HG03280 (cell line): ENCODE measurements around the gene BCL10.
A peak's percentile ranks its signal among the peaks of the same experiment; 100 is the strongest.

Experiments
- ATAC-seq: cut with Tn5 transposase; IDR thresholded peaks from one replicate; pipeline ENCODE4 v1.9.1; 2021; ENCODE audit warnings: mild to moderate bottlenecking, moderate library complexity; ENCODE audit not compliant: unreplicated experiment

Gene BCL10

DNA sequence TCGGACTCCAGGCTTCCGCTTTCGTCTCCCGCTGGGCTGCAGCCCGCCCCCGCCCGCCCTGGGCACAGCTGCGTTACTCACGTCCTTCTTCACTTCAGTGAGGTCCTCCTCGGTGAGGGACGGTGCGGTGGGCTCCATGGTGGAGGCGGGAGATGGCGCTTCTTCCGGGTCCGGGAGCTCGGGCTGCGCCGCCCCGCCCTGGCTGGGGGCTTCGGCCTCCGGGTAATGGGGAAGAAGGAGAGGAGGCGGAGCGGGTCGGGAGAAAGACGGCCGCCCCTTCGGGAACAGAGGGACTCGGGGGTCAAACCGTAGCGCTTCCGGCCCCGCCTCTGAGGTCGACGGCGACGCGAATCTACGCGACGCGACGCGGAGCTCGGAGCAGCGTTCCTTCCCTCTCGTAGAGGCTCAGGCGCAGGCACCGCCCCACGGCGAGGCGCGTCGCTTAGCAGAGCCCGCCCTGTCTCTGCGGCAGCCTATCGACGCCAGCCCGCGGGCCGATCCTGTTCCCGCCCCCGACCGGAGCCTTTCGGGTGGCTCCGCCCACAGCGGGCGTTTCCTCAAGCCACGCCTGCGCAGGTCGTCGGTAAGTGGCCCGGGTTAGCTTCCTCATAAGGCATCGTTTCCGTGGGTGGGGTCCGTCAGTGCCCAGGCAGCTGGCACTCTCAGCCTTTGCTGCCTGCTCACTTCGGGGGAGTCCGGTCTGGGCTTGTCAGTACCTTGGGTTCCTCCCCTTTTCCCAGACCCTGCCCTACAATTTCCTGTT, at the start of gene BCL10:
TSS of gene BCL10 (minus strand) at position 418 of the 763 bp plus-strand sequence. CDS start at position 138, 280 bp downstream.
- ATAC-seq, result peak; percentile 98

DNA sequence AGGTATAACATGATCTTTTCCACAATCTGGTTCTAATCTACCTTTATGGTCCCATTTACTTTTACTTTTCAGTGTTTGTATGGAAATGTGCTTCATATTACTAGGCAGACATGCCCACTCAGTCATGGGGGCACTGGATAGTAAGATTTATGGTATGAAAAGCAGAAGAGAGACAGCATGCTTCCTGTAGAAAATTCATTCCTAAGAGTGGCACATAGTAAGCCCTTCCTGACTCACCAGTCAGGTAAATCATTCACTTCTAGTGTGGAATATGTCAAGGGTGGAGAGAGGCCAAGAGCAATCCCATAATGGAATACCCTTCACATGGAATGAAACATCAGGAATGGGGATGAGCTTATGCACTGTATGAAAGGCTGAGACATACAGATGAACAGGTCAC, 49.5 kb upstream of the BCL10 start:
- ATAC-seq, result no peak

DNA sequence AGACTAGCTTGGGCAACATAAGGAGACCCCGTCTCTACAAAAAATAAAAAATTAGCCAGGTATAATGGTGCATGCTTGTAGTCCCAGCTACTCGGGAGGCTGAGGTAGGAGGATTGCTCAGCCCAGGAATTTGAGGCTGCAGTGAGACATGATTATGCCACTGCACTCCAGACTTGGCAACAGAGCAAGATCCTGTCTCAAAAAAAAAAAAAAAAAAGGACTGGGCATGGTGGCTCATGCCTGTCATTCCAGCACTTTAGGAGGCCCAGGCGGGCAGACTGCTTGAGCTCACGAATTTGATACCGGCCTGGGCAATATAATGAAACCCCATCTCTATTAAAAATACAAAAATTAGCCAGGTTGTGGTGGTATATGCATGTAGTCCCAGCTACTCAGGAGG, 47.3 kb upstream of the BCL10 start:
- no peak for ATAC-seq

DNA sequence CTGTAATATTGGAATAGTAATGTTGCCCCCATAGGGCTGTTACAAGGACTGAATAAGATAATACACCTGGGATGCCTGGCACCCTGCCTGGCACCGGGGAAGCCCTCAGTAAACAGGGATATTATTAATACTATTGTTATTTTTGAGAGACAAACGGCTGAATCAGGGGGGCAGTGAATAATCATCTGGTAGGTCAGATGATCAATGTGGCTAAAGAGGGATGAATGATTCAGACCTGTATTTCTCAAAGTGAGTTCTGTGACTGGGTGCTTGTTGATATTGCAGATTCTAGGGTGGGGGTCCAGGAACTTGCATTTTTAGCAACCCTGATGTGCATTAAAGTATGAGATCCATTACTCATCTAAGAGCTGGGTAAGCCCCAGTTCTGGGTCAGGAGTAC, 46.2 kb upstream of the BCL10 start:
- no peak for ATAC-seq

DNA sequence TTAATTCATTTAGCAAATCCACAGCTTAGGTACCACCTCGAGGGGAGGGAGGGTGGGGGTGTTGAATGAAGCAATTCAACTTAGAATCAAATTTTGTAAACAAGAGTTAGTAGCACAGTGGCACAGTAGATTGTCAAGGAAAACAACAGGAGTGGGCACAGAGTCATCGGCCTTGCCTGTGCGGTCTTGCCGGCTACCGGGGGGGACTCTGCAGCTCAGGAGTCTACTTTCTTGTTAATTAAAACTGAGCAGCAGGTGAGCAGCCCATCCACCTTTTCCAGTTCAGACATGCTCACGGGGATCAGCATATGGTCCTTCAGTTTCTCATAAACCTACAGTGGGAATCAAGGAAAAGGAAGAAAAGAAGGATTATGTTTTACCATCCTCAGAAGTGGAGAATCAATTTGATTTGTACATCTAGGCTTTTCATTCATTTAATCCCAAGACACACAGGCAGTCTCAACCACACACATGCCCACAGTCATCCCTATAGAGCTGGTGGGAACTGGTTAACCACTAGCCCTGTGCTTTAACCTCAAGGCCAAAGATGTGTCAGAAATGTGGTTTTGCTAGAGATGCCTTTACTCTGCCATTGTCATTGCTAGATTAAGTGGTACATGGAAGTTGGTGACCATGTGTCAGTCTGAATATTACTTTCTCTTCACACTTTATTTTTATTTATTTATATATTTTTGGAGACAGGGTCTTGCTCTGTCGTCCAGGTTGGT, 45.0 kb upstream of the BCL10 start:
- ATAC-seq, result no peak

DNA sequence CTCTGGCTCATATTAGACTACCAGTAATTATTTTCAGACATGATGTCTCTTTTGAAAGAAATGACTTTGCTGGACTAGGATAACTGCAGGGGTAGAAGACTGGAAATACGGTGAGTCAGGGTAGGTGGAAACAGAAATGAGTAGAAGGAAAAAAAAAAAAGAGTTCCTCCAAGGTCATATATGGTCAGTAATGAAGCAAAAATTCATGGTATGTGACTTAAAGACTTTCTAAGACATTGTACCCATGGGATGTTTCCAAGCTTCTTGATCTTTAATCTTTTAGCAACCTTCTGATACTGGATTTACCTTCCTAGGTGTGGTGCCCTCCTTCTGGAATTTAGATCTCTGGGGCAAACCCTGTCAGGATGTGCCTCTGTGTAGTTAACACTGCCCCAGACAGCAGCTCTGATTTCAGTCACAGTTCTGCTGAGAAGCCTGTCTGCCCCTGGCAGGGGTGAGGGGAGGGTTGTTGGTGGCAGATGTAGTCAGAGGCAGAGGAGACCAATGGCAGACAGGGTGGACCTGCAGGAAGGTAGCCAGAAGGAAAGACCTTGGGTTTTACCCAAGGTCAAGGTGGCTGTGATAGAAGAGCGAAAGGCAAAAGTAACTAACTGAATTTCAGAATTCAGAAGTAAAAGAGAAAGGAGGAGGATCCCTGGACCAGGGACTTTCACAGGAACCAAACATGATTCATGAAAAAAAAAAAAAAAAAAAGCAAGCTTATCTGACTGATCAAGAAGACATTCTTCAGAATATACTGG, 44.1 kb upstream of the BCL10 start:
- ATAC-seq, result no peak

DNA sequence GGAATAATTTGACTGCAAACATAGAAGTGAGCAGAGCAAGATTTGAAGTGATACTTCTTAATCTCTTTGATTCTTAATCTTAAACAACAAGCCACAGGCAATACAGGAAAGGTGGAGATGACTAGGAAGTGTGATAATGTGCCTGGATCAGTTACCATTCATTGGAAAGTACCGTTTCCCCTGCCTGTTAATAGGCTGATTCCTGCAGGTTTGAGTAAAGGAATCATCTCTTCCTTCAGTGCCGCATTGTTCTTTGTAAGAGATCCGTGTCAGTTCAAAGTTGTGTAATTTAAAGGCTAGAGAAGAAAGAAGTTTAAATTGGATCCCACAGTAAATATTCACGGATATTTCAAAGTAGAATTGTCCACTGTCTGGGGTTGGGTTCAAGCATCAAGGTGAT, 43.5 kb upstream of the BCL10 start:
- ATAC-seq, result no peak

DNA sequence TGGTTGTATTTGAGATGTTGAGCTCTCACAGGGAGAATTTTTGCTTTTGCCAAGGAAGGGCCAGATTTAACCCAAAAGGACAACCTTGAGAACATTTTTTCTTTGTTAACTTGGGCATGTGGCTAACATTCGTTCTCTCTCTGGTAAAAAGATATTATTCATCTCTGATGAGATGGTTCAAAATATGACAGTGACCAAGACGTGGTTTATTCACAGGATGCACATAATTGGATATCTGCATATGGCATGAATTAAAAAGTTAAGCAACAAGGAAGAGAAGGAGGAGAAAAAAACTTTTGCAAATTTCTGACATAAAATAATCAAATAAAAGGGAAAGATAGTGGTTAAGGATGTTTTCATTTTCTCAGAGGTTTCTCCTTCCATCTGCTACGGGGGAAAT, 43.1 kb upstream of the BCL10 start:
- ATAC-seq, result no peak

DNA sequence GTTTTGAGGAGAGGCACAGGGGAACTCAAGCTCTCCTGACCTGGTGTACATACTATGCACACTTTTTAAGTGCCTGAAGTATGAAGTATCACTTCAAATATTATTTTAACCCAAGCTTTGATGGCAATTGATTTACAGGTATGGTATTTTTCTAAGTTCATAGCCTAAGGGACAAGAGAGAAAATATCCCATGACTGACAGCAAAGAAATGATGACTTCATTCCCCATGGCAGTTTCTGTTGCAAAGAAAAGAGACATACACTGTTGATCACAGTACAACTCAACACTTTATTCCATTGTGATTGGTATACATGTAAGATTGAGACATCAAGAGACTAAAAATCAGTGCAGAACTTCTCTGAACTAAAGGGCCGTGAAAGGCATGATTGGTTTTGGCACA, 41.8 kb upstream of the BCL10 start:
- no peak for ATAC-seq

DNA sequence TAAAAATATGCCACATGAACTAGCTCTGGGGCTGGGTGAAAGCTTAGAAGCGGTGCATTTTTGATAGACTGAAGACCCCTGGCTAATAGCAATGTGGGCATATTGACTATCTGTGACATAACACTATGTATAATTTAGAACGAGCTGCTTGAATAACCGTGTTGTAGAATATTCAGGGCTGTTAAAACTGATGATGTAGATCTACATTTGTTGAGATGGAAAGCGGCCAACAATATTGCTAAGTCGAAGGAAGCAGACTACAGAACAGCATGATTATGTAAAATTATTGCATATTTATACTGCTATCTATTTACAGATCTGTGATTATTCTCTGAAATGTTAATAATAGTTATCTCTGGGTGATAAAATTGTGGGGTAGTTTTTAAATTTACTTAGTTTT, 41.1 kb upstream of the BCL10 start:
- no peak for ATAC-seq

DNA sequence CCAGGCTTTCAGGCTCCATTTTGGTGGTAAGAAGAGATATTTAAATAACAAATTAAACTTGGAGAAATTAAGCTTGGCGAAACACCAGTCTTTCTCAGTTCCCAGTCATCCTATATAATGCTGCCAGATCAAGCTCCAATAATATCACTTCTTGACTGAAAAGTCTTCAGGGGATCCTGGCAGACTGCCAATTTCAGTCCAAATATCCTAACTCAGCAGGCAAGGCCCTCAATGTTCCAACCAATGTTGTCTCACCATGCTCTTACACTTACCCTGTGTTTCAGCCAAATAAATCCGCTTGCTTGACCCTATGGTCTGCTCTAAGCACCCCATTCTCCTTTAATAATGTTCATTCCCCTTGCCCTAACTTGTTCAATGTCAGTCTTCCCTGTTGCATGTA, 39.9 kb upstream of the BCL10 start:
- no peak for ATAC-seq

DNA sequence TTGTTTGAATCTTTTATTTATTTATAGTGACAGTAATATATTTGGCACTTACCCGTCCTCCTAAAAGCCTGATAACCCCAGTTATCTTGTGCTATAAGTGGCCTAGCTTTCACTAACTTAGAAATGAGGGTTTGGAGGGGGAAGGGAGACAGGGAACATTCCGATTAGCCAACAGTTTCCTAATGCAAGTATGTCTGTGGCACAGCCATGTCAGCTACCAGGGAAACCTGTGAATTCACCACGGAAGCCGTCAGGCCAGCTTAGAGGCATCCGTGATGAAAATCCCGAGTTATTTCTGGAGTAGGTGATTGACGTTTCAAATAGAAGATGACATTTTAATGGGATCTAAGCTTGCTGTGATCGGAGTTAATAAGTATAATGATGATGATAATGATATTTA, 39.4 kb upstream of the BCL10 start:
- no peak for ATAC-seq

DNA sequence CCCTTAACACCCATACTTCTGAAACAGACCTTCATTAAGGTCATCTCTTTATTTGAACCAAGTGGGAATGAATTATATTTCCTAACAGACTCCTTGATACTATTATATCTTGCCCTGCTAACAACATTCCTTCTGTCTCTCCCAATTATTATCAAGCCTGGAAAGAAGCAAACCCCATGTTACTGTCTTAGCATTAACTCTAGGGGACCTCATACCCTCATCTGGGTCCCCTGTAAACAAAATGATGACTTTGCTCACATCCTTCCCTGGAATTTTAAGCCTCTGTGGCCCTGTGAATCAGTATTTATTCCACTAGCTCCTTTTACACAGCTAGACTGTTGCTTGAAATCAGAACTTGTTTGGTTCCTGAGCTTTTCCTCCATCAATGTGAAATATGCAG, 38.3 kb upstream of the BCL10 start:
- no peak for ATAC-seq

DNA sequence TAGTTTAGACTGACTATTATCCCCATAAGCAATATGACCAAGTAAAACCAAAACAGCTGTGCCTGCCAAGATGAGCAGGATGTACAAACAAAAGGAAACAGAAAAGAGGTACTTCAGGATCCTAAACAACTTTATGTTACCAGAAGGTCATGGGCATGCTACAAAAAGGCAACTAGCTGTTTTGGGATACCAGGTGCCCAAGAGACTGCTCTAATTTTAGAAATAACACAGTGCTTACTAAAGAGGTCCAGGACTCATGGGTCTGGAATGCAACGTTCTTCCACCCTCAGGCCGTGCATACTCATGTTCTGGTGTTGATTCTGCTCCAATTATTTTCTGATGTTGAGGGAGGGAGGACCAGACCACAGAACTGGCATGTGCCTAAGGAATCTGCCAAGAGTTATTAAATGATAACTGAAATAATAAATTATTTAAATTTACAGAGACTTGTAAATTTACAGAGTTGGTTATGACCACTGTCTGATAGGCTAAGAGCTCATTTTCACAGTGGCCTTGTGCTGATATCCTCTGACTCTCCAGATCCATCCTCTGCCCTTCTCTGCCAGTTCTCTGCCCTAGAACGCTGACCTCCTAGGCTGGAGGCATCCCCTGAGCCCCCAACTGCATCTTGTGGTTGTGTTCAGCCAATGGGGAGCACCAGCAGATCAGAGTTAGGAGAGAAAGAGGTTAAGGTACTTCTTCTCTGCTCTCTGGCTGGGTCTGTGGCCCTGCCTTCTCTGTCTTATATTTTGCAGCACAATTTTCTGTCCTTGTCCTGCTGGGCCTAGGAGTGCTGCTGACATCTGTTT, 37.7 kb upstream of the BCL10 start:
- ATAC-seq, result no peak

DNA sequence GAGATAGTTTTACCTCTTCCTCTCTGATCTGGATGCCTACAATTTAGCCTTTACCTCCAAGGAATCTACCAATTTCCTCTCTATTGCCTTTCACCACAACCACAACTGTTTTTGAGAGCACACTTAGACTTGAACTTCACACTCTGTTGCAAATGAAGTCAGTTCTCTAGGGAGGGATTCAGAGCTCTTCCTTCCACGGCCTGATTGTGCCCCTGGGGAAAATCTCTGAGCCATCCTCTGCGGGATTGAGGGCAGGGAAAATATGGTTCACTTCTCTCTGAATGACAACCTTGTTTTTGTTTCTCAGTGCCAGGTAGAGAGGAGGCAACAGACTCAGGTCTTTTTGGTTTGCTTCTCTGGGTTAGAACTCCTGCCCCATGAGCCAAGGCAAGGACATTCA, 35.4 kb upstream of the BCL10 start:
- ATAC-seq, result no peak

DNA sequence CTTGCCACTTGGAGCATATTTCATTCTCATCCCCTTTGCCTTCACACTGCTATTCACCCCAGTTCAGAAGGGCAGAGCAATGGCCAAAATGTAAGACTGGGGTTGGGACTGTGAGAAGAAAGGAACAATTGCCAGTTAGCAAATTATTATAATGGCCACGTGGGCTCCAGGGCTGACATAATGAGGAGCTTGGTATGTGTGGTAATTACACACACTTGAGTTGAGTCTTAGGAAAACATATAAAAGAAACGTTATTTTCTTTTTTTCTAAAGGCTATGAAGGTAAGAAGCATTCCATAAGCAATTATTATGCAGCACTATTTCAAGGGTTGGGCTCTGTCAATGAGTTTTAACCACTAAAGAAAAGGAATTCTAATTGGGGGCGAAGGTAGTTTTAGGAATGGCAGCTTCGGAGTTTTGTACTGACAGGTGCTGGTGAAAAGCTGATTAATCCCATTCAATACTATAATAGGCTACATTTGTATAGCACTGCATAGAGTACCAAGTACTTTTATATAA, 32.5 kb upstream of the BCL10 start:
- no peak for ATAC-seq

DNA sequence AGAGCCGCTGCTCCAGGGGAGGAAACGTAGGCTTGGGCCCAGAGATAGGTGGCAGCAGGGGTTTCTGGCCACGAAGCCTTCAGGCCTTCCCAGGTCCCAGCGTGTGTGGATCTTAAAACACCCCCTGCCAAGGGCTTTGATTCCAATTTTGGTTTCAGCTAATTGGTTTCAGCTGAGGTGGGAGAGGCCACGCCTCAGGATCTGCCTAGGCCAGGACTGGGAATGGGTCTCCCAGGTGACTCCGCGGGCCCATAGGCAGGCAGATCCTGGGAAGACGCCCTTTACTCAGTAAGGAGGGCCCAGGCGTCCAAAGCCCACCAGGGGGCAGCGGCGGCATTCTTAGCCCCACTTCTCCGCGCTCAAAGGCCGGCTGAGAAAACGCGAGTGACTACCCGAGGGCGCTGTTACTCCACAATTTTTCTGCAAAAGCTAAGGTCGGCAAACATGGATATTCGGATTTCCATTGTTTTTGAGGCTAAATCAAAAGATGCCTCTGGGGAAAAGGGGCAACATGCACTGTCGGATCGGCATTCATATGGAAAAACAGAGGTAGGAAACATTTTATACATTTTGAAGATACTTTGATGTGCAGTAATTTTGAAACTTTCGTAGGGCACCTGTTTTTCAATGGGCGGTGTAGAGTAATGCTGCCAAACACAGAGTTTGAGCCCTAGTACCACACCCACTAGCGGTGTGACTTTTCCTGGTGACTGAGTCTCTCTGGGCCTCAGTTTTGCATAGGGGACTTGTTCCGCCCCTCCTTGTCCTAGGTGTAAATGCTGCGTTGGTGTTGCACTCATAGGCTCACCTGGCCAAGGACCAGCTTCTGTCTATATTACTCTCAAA, 31.8 kb upstream of the BCL10 start:
- peak; percentile 86 for ATAC-seq

DNA sequence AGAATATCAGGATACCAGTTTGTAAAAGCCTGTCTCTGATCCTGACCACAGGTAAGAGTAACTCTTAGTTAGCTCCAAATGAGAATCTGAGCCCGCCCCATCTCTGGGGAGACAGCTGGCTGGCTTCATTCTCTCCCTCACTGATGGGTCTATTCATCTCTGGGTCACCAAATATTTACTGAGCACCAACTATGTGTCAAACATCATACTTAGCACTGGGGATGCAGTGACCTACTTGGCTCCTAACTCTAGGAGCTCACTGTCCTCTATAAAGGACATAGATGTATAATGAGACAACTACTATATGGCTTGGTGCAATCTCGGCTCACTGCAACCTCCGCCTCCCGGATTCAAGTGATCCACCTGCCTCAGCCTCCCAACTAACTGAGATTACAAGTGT, 29.8 kb upstream of the BCL10 start:
- no peak for ATAC-seq

DNA sequence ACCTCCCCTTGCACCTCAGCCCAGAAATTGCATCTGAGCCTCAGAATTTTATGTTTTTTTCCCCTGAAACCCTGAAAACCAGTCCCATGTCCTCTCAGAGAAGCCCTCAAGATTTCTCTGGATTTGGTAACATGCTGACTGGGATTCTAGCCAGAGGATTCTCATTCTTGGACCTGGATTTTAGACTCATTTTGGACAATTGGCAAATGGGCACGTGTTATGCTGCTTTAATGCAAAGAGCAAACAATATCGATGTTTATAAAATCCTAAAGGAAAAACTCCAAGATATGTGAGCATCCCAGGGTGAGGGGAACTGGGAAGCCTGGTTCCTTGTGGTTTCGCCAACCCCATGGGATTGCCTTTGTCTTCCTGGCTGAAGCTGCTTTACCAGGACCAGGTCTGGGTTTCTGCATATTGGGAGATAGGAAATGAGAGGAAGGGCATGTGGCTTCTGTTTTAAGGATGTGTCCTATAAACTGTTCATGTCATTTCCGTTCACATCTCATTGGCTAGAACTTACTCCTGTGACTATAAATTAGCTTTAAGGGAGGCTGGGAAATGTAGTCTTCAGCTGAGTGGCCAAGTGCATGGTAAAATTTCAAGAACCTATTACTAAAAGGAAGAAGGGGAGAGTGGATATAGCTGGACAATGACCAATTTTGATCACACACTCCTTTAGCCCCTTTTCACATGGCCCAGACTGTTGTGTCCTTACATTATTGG, 27.2 kb upstream of the BCL10 start:
- ATAC-seq, result no peak
